Measurements from ENCODE around the gene MYD88. TPM values are rescaled to one million over a fixed set of nuclear protein-coding genes. Genes with fewer than 3 reads are reported as not detected.

The MYD88 gene
- total and polyA plus RNA-seq, 2 experiments from 2014 or later: 12.7 to 51.4 TPM

- Histone ChIP-seq H3K9me3 (ENCODE audit: low read depth) (no peaks in the 10 kb centered on the region), H2AFZ (no peak overlapping the region), H3K79me2 (peaks cover 33% of the 10 kb centered on the region), H3K4me1 (ENCODE audit: insufficient read depth) (peaks cover 14% of the 10 kb centered on the region), H3K27me3 (no peaks in the 10 kb centered on the region), H3K4me2 (no peak overlapping the region), H3K9me2 (replicated peaks; ENCODE audit: insufficient read depth) (no peaks in the 10 kb centered on the region), H3K27ac (no peak overlapping the region), H3K4me3 (no peak overlapping the region), H4K20me1 (ENCODE audit: insufficient read depth, poor library complexity, severe bottlenecking) (no peaks in the 10 kb centered on the region), H3K36me3 (replicated peaks; ENCODE audit: insufficient read depth, low read depth) (no peaks in the 10 kb centered on the region)
- DNase-seq (ENCODE audit: low spot score): no peak
- WGBS (ENCODE audit: low lambda C conversion rate, missing lambda C conversion rate): 100% methylated on average over 7 of the region's 7 CpGs
- TF ChIP-seq EZH2 (IDR thresholded peaks at IDR 0.05; ENCODE audit: borderline replicate concordance): no peak
- no peak for TF ChIP-seq CTCF (IDR thresholded peaks at IDR 0.05; ENCODE audit: poor library complexity)
These were observed 2.9 kb downstream of the MYD88 start for GRCh38 chr3:38141173-38141951.

- H3K4me3 ChIP-seq: no peak overlapping the region
- H3K9me3 ChIP-seq (ENCODE audit: low read depth): no peaks in the 10 kb centered on the region
- no peak for TF ChIP-seq EZH2 (IDR thresholded peaks at IDR 0.05; ENCODE audit: borderline replicate concordance)
- TF ChIP-seq EZH2phosphoT487 (IDR thresholded peaks at IDR 0.05; ENCODE audit: low read depth, severe bottlenecking, unreplicated experiment): no peak
- TF ChIP-seq CTCF (IDR thresholded peaks at IDR 0.05; ENCODE audit: poor library complexity): no peak
- no peak overlapping the region for H2AFZ ChIP-seq
- H3K4me1 ChIP-seq (ENCODE audit: insufficient read depth): peaks cover 14% of the 10 kb centered on the region
- no peaks in the 10 kb centered on the region for H3K36me3 ChIP-seq (replicated peaks; ENCODE audit: insufficient read depth, low read depth)
- no peaks in the 10 kb centered on the region for H4K20me1 ChIP-seq (ENCODE audit: insufficient read depth, poor library complexity, severe bottlenecking)
- no peaks in the 10 kb centered on the region for H3K9me2 ChIP-seq (replicated peaks; ENCODE audit: insufficient read depth)
- H3K27me3 ChIP-seq: no peaks in the 10 kb centered on the region
- no peak overlapping the region for H3K4me2 ChIP-seq
- H3K27ac ChIP-seq: no peak overlapping the region
- WGBS (ENCODE audit: low lambda C conversion rate, missing lambda C conversion rate): 87% methylated on average over 2 of the region's 2 CpGs
- peaks cover 29% of the 10 kb centered on the region for H3K79me2 ChIP-seq
- no peak for DNase-seq (ENCODE audit: low spot score)
These were observed 3.5 kb downstream of the MYD88 start for GRCh38 chr3:38141952-38142273.

GRCh38 chr3:38142959-38143358 is 4.5 kb downstream of the MYD88 start:
- no peaks in the 10 kb centered on the region for H4K20me1 ChIP-seq (ENCODE audit: insufficient read depth, poor library complexity, severe bottlenecking)
- DNase-seq (ENCODE audit: low spot score): no peak
- no peaks in the 10 kb centered on the region for H3K9me2 ChIP-seq (replicated peaks; ENCODE audit: insufficient read depth)
- WGBS (ENCODE audit: low lambda C conversion rate, missing lambda C conversion rate): 81% methylated on average over 1 of the region's 1 CpG
- H3K79me2 ChIP-seq: peaks cover 27% of the 10 kb centered on the region
- peaks cover 9% of the 10 kb centered on the region for H3K4me1 ChIP-seq (ENCODE audit: insufficient read depth)
- no peaks in the 10 kb centered on the region for H3K27me3 ChIP-seq
- TF ChIP-seq EZH2phosphoT487 (IDR thresholded peaks at IDR 0.05; ENCODE audit: low read depth, severe bottlenecking, unreplicated experiment): no peak
- no peak for TF ChIP-seq EZH2 (IDR thresholded peaks at IDR 0.05; ENCODE audit: borderline replicate concordance)
- H3K36me3 ChIP-seq (replicated peaks; ENCODE audit: insufficient read depth, low read depth): no peaks in the 10 kb centered on the region
- no peak overlapping the region for H3K27ac ChIP-seq
- H3K4me3 ChIP-seq: no peak overlapping the region
- no peak overlapping the region for H3K4me2 ChIP-seq
- H2AFZ ChIP-seq: no peak overlapping the region
- no peaks in the 10 kb centered on the region for H3K9me3 ChIP-seq (ENCODE audit: low read depth)

- no peaks in the 10 kb centered on the region for H3K36me3 ChIP-seq (replicated peaks; ENCODE audit: insufficient read depth, low read depth)
- no peaks in the 10 kb centered on the region for H3K27me3 ChIP-seq
- H3K79me2 ChIP-seq: peaks cover 23% of the 10 kb centered on the region
- H3K9me3 ChIP-seq (ENCODE audit: low read depth): no peaks in the 10 kb centered on the region
- H2AFZ ChIP-seq: no peak overlapping the region
- no peaks in the 10 kb centered on the region for H4K20me1 ChIP-seq (ENCODE audit: insufficient read depth, poor library complexity, severe bottlenecking)
- no peak for DNase-seq (ENCODE audit: low spot score)
- H3K4me1 ChIP-seq (ENCODE audit: insufficient read depth): peaks cover 7% of the 10 kb centered on the region
- no peaks in the 10 kb centered on the region for H3K9me2 ChIP-seq (replicated peaks; ENCODE audit: insufficient read depth)
- no peak for TF ChIP-seq CTCF (IDR thresholded peaks at IDR 0.05; ENCODE audit: poor library complexity)
- no peak for TF ChIP-seq EZH2 (IDR thresholded peaks at IDR 0.05; ENCODE audit: borderline replicate concordance)
- no peak for TF ChIP-seq EZH2phosphoT487 (IDR thresholded peaks at IDR 0.05; ENCODE audit: low read depth, severe bottlenecking, unreplicated experiment)
- WGBS (ENCODE audit: low lambda C conversion rate, missing lambda C conversion rate): 75% methylated on average over 3 of the region's 3 CpGs
- no peak overlapping the region for H3K4me2 ChIP-seq
- no peak overlapping the region for H3K27ac ChIP-seq
- H3K4me3 ChIP-seq: no peak overlapping the region
These were observed 5.0 kb downstream of the MYD88 start for GRCh38 chr3:38143511-38143910.
